Ishikawa (cell line): Measurements from ENCODE around the gene PLEKHB1.

ENCODE experiments used
- CEBPB ChIP-seq: IDR thresholded peaks from 2 replicates; pipeline ENCODE4 v1.6.1; 2012
- CREB1 ChIP-seq: IDR thresholded peaks from 2 replicates; pipeline ENCODE4 v1.6.1; 2012; ENCODE audit warnings: low read depth
- EGR1 ChIP-seq: IDR thresholded peaks from 2 replicates; pipeline ENCODE4 v1.6.1; 2012
- EP300 ChIP-seq: IDR thresholded peaks from 2 replicates; pipeline ENCODE4 v1.6.1; 2012; ENCODE audit warnings: borderline replicate concordance
- FOXM1 ChIP-seq: IDR thresholded peaks from 2 replicates; pipeline ENCODE4 v1.6.1; 2012; ENCODE audit warnings: low read depth, borderline replicate concordance
- NFIC ChIP-seq: IDR thresholded peaks from 2 replicates; pipeline ENCODE4 v1.6.1; 2012
- RAD21 ChIP-seq: IDR thresholded peaks from 2 replicates; pipeline ENCODE4 v1.6.1; 2012; ENCODE audit warnings: low read depth
- TAF1 ChIP-seq: IDR thresholded peaks from 2 replicates; pipeline ENCODE4 v1.6.1; 2012; ENCODE audit warnings: low read depth, mild to moderate bottlenecking
- TCF12 ChIP-seq: IDR thresholded peaks from 2 replicates; pipeline ENCODE4 v1.6.1; 2012; ENCODE audit warnings: low read depth
- TEAD4 ChIP-seq: IDR thresholded peaks from 2 replicates; pipeline ENCODE4 v1.6.1; 2012
- YY1 ChIP-seq: IDR thresholded peaks from 2 replicates; pipeline ENCODE4 v1.6.1; 2012; ENCODE audit warnings: low read depth
- ZBTB7A ChIP-seq: IDR thresholded peaks from 2 replicates; pipeline ENCODE4 v1.6.1; 2012; ENCODE audit warnings: low read depth
- TF ChIP-seq, protein P1 (sequence below): IDR thresholded peaks from 2 replicates; pipeline ENCODE4 v1.6.1; 2012; ENCODE audit warnings: low read depth, mild to moderate bottlenecking
- TF ChIP-seq, protein P2 (sequence below): IDR thresholded peaks from 2 replicates; pipeline ENCODE4 v1.6.1; 2012
- TF ChIP-seq, protein P3 (sequence below): IDR thresholded peaks from 2 replicates; pipeline ENCODE4 v1.6.1; 2012

Gene PLEKHB1

DNA sequence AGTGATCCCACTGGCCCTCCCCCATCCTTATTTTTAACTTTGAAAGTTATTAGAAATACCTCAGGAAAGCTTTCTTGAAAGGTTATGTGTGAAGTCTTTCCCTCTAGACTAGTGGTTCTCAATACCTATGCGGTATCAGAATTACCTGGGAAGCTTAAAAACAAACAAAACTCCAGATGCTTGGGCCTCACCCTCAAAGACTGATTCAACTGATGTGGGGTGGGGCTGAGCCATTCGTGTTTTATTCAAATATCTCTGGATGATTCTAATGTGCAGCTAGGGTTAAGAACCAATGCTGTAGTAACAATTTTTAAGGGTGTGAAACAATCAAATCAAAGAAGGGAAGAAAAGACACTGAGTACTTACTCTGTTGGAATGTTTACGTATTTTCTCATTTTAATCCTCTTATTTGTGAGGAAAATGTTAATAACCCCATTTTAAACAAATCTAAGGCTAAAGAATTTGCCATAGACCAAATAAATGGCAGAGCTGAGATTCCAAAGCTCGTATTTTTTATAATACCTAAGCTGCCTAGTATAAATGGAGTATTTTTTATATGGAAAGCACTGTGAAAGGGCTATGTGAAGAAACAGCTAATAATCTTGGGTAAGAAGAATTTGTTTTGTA lies 47.6 kb downstream of the PLEKHB1 start:
- TF ChIP-seq, protein P1, sequence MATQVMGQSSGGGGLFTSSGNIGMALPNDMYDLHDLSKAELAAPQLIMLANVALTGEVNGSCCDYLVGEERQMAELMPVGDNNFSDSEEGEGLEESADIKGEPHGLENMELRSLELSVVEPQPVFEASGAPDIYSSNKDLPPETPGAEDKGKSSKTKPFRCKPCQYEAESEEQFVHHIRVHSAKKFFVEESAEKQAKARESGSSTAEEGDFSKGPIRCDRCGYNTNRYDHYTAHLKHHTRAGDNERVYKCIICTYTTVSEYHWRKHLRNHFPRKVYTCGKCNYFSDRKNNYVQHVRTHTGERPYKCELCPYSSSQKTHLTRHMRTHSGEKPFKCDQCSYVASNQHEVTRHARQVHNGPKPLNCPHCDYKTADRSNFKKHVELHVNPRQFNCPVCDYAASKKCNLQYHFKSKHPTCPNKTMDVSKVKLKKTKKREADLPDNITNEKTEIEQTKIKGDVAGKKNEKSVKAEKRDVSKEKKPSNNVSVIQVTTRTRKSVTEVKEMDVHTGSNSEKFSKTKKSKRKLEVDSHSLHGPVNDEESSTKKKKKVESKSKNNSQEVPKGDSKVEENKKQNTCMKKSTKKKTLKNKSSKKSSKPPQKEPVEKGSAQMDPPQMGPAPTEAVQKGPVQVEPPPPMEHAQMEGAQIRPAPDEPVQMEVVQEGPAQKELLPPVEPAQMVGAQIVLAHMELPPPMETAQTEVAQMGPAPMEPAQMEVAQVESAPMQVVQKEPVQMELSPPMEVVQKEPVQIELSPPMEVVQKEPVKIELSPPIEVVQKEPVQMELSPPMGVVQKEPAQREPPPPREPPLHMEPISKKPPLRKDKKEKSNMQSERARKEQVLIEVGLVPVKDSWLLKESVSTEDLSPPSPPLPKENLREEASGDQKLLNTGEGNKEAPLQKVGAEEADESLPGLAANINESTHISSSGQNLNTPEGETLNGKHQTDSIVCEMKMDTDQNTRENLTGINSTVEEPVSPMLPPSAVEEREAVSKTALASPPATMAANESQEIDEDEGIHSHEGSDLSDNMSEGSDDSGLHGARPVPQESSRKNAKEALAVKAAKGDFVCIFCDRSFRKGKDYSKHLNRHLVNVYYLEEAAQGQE, result no peak
- no peak for TF ChIP-seq TAF1
- TF ChIP-seq, protein P2, sequence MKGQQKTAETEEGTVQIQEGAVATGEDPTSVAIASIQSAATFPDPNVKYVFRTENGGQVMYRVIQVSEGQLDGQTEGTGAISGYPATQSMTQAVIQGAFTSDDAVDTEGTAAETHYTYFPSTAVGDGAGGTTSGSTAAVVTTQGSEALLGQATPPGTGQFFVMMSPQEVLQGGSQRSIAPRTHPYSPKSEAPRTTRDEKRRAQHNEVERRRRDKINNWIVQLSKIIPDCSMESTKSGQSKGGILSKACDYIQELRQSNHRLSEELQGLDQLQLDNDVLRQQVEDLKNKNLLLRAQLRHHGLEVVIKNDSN, result no peak
- no peak for TF ChIP-seq ZBTB7A
- TF ChIP-seq TEAD4, result no peak
- TF ChIP-seq EP300, result no peak
- no peak for TF ChIP-seq CEBPB
- no peak for TF ChIP-seq FOXM1
- no peak for TF ChIP-seq NFIC
- TF ChIP-seq YY1, result no peak
- no peak for TF ChIP-seq RAD21
- TF ChIP-seq, protein P3, sequence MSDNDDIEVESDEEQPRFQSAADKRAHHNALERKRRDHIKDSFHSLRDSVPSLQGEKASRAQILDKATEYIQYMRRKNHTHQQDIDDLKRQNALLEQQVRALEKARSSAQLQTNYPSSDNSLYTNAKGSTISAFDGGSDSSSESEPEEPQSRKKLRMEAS, result no peak

DNA sequence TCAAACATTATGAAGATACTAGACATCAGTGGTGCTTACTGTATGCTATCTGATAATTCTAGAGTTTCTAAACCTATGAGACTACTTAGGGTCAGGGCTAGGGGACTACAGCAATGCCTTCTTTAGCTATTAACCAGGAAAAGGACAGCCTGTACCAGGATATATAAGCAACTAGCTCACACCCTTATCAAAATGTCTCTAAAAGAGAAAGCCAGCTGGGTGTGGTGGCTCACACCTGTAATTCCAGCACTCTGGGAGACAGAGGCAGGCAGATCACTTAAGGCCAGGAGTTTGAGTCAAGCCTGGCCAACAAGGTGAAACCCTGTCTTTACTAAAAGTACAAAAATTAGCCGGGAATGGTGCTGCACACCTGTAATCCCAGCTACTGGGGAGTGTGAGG lies 58.7 kb downstream of the PLEKHB1 start:
- TF ChIP-seq TEAD4, result no peak
- no peak for TF ChIP-seq TAF1
- TF ChIP-seq TCF12, result no peak
- no peak for TF ChIP-seq EGR1
- no peak for TF ChIP-seq CEBPB
- TF ChIP-seq YY1, result no peak
- TF ChIP-seq RAD21, result no peak
- no peak for TF ChIP-seq ZBTB7A
- no peak for TF ChIP-seq FOXM1
- TF ChIP-seq, protein P3, result no peak
- TF ChIP-seq, protein P2, result no peak
- TF ChIP-seq NFIC, result no peak
- no peak for TF ChIP-seq EP300
- TF ChIP-seq, protein P1, result no peak
- TF ChIP-seq CREB1, result no peak

DNA sequence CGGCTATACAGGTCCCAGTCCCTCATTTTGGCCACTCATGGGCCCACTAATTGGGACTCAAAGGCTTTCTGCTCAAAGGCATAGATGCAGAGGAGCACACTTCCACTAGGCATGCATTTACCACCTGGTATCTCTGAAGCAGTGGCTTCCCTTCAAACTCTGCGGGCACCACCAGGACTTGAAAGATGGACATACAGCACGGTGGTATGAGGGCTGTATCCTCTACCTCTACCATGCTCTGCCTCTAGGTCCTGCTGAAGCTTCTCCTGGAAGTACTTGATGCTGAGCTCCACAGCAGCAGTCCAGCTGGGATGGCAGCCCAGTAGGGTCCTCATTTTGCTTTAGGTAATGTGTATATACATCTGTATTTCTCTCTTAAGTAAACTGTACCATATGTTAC lies 64.6 kb downstream of the PLEKHB1 start:
- TF ChIP-seq RAD21, result no peak
- TF ChIP-seq, protein P1, result no peak
- no peak for TF ChIP-seq TAF1
- TF ChIP-seq EGR1, result no peak
- TF ChIP-seq, protein P3, result no peak
- no peak for TF ChIP-seq CREB1
- TF ChIP-seq TCF12, result no peak
- TF ChIP-seq EP300, result no peak
- TF ChIP-seq, protein P2, result no peak
- no peak for TF ChIP-seq YY1
- no peak for TF ChIP-seq ZBTB7A
- TF ChIP-seq CEBPB, result no peak
- TF ChIP-seq NFIC, result no peak
- no peak for TF ChIP-seq TEAD4
- TF ChIP-seq FOXM1, result no peak
